Heart right ventricle (tissue), 16 donors: Measurements from ENCODE around the gene THSD7B. TPM values are rescaled to one million over a fixed set of nuclear protein-coding genes. Genes with fewer than 3 reads are reported as not detected.

Experiments used
- ATAC-seq, 8 donors: fragments of 200-7000 bp; cut with Tn5 transposase; one replicate each; pipeline ENCODE4 v1.9.1; 2020; ENCODE audit warnings: mild to moderate bottlenecking in 8 of 8, moderate library complexity in 8 of 8, moderate number of reproducible peaks in 1 of 8
- DNase-seq, 2 donors: peaks; one replicate each; pipeline ENCODE4 v3.0.0-alpha.2; 2020
- H3K27ac ChIP-seq, 10 donors: fragments of 200-600 bp; sonication (generic) in 2 of 10; one replicate each; pipeline versions ENCODE4 v1.5.0 to v1.8.0; 2020 to 2022; ENCODE audit warnings: mild to moderate bottlenecking in 3 of 10
- H3K27me3 ChIP-seq, 7 donors: fragments of 200-600 bp; one replicate each; pipeline ENCODE4 v1.8.0; 2021 to 2022; ENCODE audit warnings: mild to moderate bottlenecking in 2 of 7
- H3K36me3 ChIP-seq, 9 donors: fragments of 200-600 bp; sonication (generic) in 1 of 9; one replicate each; pipeline versions ENCODE4 v1.5.0 to v1.8.0; 2020 to 2022; ENCODE audit warnings: mild to moderate bottlenecking in 2 of 9
- H3K4me1 ChIP-seq, 9 donors: fragments of 200-600 bp; sonication (generic) in 1 of 9; one replicate each; pipeline versions ENCODE4 v1.5.0 to v1.8.0; 2020 to 2022; ENCODE audit warnings: mild to moderate bottlenecking in 4 of 9
- H3K4me3 ChIP-seq, 10 donors: fragments of 200-600 bp; sonication (generic) in 2 of 10; one replicate each; pipeline versions ENCODE4 v1.5.0 to v1.8.0; 2020 to 2022; ENCODE audit warnings: mild to moderate bottlenecking in 7 of 10, moderate library complexity in 2 of 10
- H3K9me3 ChIP-seq, 11 donors: fragments of 200-600 bp in 10 of 11; sonication (generic) in 2 of 11; one replicate each; pipeline versions ENCODE4 v1.5.0 to v1.8.0; 2013 to 2022; ENCODE audit warnings: mild to moderate bottlenecking in 2 of 11, control low read depth in 1 of 11, moderate library complexity in 1 of 11
- WGBS, 2 donors: extraction: QIAGEN DNeasy Blood & Tissue Kit; methylation state at CpG; one replicate each; pipeline ENCODE4 v1.1.7; 2013; ENCODE audit warnings: inconsistent platforms in 1 of 2; 5-methylcytosine and 5-hydroxymethylcytosine counted together
- intact Hi-C, 10 donors: fragments of 100-400 bp; cut with DNase I; formaldehyde crosslinking; loops; one replicate each; pipeline versions ENCODE4 v1.11.1 to v1.14.2; 2022
- polyA plus RNA-seq, 2 donors: library from polyadenylated mRNA; stranded (reverse); fragments of 200-250 nt; gene quantifications; one replicate each; pipeline ENCODE4 v1.2.3, GENCODE V29; 2013
- total RNA-seq, 10 donors: library from RNA; stranded (reverse); fragmentation: NEBNext Ultra II Directional in 3 of 10; extraction: Animal tissue kit (Norgen Biotek cat#: 25700) in 3 of 10; gene quantifications; one replicate each; pipeline versions ENCODE4 v1.2.1 to v1.2.4, GENCODE V29; 2021 to 2023
- TF ChIP-seq, protein P1 (sequence below), 9 donors: fragments of 200-600 bp; sonication (generic) in 2 of 9; IDR thresholded peaks; one replicate each; pipeline versions ENCODE4 v1.5.0 to v1.8.0; 2021 to 2022; ENCODE audit warnings: antibody characterized with exemption in 9 of 9, mild to moderate bottlenecking in 5 of 9, moderate library complexity in 1 of 9
- donor health status: Arrhythmogenic right ventricular cardiomyopathy.
- donor health status: ischemic (EF 13 %, LVEDD 7.1; RV severe dilation, severe dysfunction).
- donor health status: healthy with polysubstance abuse.
- donor health status: DM: no; HTN: yes; CAD: no.
- donor health status: DM: no; HTN: no; CAD: no.
- donor health status: ischemic (EF 25% LVEDD 6.9; RV normal size, moderate dysfunction).
- donor health status: ischemic (EF 25% LVEDD 5.7; RV mildly dilated, moderate dysfunction).
- donor health status: healthy.
- donor health status: DM: yes; HTN: yes; CAD: no.
- donor health status: Ischemic cardiomyopathy.
- donor health status: ischemic (EF 35%, LVEDD 5.7; RV mildly dilated, moderate dysfunction).
- donor health status: nonischemic (EF 11% LVEDD 7.7; RV severe dilation, severe dysfunction).
- donor health status: DM: yes; HTN: yes; CAD: no.
- donor health status: PGD.
- donor health status: ischemic (EF 29% LVEDD 5.4; RV normal size, mild dysfunction).
- donor health status: nonischemic (EF 23%, LVEDD 6.1; RV moderate dilation, normal function).

The THSD7B gene
- total and polyA plus RNA-seq, 12 donors = 0.01 to 0.39 (median 0.18) TPM

DNA sequence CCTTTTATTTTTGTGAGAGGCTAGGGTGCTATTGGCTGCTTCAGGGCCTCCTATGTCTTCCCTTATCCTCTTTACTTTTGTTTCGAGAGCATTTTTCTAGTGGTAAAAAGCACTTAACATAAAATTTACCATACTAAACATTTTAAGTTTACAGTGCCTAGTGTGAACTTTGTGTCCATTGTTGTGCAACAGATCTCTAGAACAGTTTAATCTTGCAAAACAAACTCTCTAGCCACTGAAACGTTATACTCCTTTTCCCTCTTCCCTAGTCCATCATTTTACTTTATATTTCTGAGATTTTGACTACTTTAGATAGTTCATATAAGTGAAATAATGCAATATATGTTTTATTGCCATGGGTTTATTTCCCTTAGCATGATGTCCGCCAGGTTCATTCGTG is 580.6 kb downstream of the THSD7B start:
- no peak overlapping the region for H3K4me3 ChIP-seq

DNA sequence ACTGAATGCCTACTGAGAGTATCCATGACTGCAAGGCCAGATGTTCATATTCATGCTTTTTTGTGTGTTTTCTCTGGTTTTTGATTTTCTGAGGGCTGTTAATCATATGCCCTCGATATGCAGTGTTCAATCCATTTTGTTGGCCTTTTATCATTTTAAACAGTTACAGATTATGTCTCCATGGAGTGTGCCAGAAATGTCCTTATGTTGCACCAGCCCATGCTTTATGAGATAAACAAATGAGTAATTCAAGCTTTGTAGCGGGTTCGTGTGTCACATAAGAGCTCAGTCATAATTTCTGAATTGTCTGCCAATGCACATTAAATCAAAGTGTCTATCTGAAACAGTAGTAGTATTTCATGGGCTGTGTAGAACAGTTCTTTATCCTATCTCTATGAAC is 583.0 kb downstream of the THSD7B start:
- DNase-seq = no peak
- Histone ChIP-seq H3K9me3 (no peaks in the 10 kb centered on the region), H3K36me3 (no peaks in the 10 kb centered on the region), H3K27ac (no peak overlapping the region), H3K27me3 (no peaks in the 10 kb centered on the region), H3K4me1 (no peaks in the 10 kb centered on the region), H3K4me3 (no peak overlapping the region)
- TF ChIP-seq, protein P1, sequence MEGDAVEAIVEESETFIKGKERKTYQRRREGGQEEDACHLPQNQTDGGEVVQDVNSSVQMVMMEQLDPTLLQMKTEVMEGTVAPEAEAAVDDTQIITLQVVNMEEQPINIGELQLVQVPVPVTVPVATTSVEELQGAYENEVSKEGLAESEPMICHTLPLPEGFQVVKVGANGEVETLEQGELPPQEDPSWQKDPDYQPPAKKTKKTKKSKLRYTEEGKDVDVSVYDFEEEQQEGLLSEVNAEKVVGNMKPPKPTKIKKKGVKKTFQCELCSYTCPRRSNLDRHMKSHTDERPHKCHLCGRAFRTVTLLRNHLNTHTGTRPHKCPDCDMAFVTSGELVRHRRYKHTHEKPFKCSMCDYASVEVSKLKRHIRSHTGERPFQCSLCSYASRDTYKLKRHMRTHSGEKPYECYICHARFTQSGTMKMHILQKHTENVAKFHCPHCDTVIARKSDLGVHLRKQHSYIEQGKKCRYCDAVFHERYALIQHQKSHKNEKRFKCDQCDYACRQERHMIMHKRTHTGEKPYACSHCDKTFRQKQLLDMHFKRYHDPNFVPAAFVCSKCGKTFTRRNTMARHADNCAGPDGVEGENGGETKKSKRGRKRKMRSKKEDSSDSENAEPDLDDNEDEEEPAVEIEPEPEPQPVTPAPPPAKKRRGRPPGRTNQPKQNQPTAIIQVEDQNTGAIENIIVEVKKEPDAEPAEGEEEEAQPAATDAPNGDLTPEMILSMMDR (IDR thresholded peaks at IDR 0.05) = no peak
- ATAC-seq = no peak
- intact Hi-C loops = no loop called here
- 83 to 85% methylated on average over 3 of the region's 3 CpGs for WGBS, 2 donors

More for the DNA sequence above, 580.6 kb downstream of the THSD7B start:
- DNase-seq (no peak), ATAC-seq (no peak)
- 68 to 75% methylated on average over 4 of the region's 4 CpGs for WGBS, 2 donors
- Histone ChIP-seq H3K36me3 (no peaks in the 10 kb centered on the region), H3K4me1 (no peaks in the 10 kb centered on the region), H3K27ac (no peak overlapping the region), H3K27me3 (no peaks in the 10 kb centered on the region), H3K9me3 (no peaks in the 10 kb centered on the region)
- TF ChIP-seq, protein P1 (IDR thresholded peaks at IDR 0.05) = no peak
- intact Hi-C loops = no loop called here

DNA sequence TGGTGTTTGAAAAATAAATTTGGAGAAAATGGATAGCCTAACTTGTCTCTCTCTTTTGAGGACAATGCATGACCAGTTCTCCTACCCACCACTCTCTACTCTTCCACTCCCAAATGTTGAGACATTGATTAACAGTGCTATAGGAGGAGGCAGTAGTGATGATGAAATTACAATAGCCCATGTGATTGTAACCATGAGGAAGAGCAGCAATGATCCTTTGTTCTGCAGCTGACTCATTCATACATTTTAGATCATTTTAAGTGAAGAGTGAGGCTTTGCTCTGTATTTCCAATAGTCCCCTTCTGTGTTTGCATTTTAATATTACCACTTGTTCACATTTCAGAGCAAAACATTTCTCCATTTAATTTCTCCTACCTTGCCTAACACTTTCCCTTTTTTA is 592.3 kb downstream of the THSD7B start:
- no peak for ATAC-seq
- no peak for DNase-seq
- Histone ChIP-seq H3K36me3 (no peaks in the 10 kb centered on the region), H3K27ac (no peak overlapping the region), H3K4me3 (no peak overlapping the region), H3K4me1 (no peaks in the 10 kb centered on the region), H3K9me3 (peaks cover 0 to 30% (median 6%) of the 10 kb centered on the region in 11 donors), H3K27me3 (no peaks in the 10 kb centered on the region)
- intact Hi-C loops = no loop called here
- TF ChIP-seq, protein P1 (IDR thresholded peaks at IDR 0.05) = no peak

DNA sequence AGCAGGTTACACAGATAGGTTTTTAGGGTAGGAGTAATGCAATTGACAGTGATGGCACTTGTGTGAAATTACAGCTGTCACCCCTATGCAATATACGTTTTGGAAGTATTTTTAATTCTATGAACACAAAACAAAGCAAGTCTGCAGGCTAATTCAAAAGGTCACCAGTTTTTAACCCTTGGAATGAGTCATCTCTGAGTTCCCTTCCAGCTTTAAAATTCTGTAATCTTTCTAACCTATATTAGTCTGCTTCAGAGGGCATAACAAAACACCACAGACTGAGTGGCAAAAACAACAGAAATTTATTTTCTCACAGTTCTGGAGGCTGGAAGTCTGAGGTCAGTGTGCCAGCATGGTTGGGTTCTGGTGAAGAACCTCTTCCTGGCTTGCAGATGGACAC is 602.0 kb downstream of the THSD7B start:
- no peaks in the 10 kb centered on the region for H3K4me1 ChIP-seq
- no peaks in the 10 kb centered on the region for H3K27me3 ChIP-seq
- no peak for ATAC-seq
- H3K9me3 ChIP-seq = peaks cover 0 to 33% (median 0%) of the 10 kb centered on the region in 11 donors
- TF ChIP-seq, protein P1 (IDR thresholded peaks at IDR 0.05) = no peak
- no peak for DNase-seq
- intact Hi-C loops = no loop called here
- H3K36me3 ChIP-seq = no peaks in the 10 kb centered on the region
- WGBS, 2 donors = 15 to 25% methylated on average over 1 of the region's 1 CpG
- H3K4me3 ChIP-seq = no peak overlapping the region
- H3K27ac ChIP-seq = no peak overlapping the region
